ENCODE results near the gene PCIF1. TPM values are rescaled to one million over a fixed set of nuclear protein-coding genes. Genes with fewer than 3 reads are reported as not detected.

PCIF1 gene
- total and polyA plus RNA-seq, 2 donors (not counting 3 experiments of a cell fraction or from before 2014, with no cell fraction given) = 26.4 to 27.2 TPM

GRCh38 chr20:45892828-45893500 lies 41.5 kb upstream of the PCIF1 start:
- no peaks in the 10 kb centered on the region for H3K27me3 ChIP-seq (ENCODE audit: control insufficient read depth in 2 of 2, insufficient read depth in 2 of 2, low read length in 2 of 2)
- no peak for TF ChIP-seq FOS (IDR thresholded peaks at IDR 0.05; ENCODE audit: borderline replicate concordance, insufficient read depth, low read length)
- no peak for TF ChIP-seq MYC (IDR thresholded peaks at IDR 0.05; ENCODE audit: low read depth, low read length)
- TF ChIP-seq JUN (IDR thresholded peaks at IDR 0.05; ENCODE audit: borderline replicate concordance, insufficient read depth, insufficient read length, low read depth) = no peak
- TF ChIP-seq CTCF (IDR thresholded peaks at IDR 0.05; ENCODE audit: extremely low read depth in 1 of 2, insufficient read depth in 1 of 2, low read depth in 1 of 2, low read length in 2 of 2) = no peak
- no peak for TF ChIP-seq MAX (IDR thresholded peaks at IDR 0.05; ENCODE audit: insufficient read depth, insufficient read length)
- no peak for TF ChIP-seq POLR2AphosphoS5 (IDR thresholded peaks at IDR 0.05; ENCODE audit: insufficient read depth, low read depth, low read length)
- TF ChIP-seq POLR2A (IDR thresholded peaks at IDR 0.05; ENCODE audit: low read depth, low read length) = no peak
- no peak for TF ChIP-seq EZH2 (IDR thresholded peaks at IDR 0.05; ENCODE audit: borderline replicate concordance, low read depth, low read length, severe bottlenecking)
- no peak for TF ChIP-seq GATA2 (IDR thresholded peaks at IDR 0.05; ENCODE audit: insufficient read depth, insufficient read length, low read depth, low read length)
- intact Hi-C loops (cut with micrococcal nuclease) (no loop called here), dilution Hi-C loops (cut with MboI; ENCODE audit: extremely low pct_ligation_motif_present, low sequenced_read_pairs) (no loop called here)
- H3K79me2 ChIP-seq (ENCODE audit: control insufficient read depth, insufficient read depth, low read length) = no peaks in the 10 kb centered on the region
- H3K27ac ChIP-seq (ENCODE audit: insufficient read depth, low read depth, low read length) = no peak overlapping the region
- POLR2A ChIA-PET = no interaction called here
- H3K9me3 ChIP-seq (replicated peaks; ENCODE audit: control insufficient read depth, insufficient read depth, low read length) = no peaks in the 10 kb centered on the region
- DNase-seq (ENCODE audit: low read depth, low spot score) = no peak
- H3K9me1 ChIP-seq (replicated peaks; ENCODE audit: control insufficient read depth, extremely low read depth, insufficient read depth, low read length) = no peaks in the 10 kb centered on the region
- H3K4me3 ChIP-seq (replicated peaks in 1 of 3; ENCODE audit: insufficient read depth in 1 of 3, low read depth in 1 of 3, low read length in 3 of 3) = no peak overlapping the region
- H4K20me1 ChIP-seq (replicated peaks; ENCODE audit: control insufficient read depth, extremely low read depth, insufficient read depth, low read length) = no peaks in the 10 kb centered on the region
- H3K4me1 ChIP-seq (ENCODE audit: control insufficient read depth, extremely low read depth, insufficient read depth, low read length) = peaks cover 22% of the 10 kb centered on the region
- BruUV-seq (replicated peaks) = no TSS peak
- no peak for FAIRE-seq
- H3K36me3 ChIP-seq (ENCODE audit: control insufficient read depth in 2 of 2, extremely low read depth in 1 of 2, insufficient read depth in 2 of 2, low read length in 2 of 2) = peaks cover 4 to 22% of the 10 kb centered on the region in 2 experiments
- CTCF ChIA-PET = interaction anchor here (1.9 to 4.9 kb wide), 5 partner anchors 17 to 78 kb away, joined by 5 to 50 read pairs (median 35); partner anchors contain the start of genes PCIF1, PLTP and ZNF335
- no peak overlapping the region for H3K9ac ChIP-seq (replicated peaks; ENCODE audit: extremely low read depth, insufficient read depth, low read length)
- H2AFZ ChIP-seq (ENCODE audit: low read depth, low read length) = no peak overlapping the region
- H3K4me2 ChIP-seq (ENCODE audit: insufficient read depth, low read length) = no peak overlapping the region
